Panc1 (cell line): Measurements from ENCODE around the gene TRAF7. TPM values are rescaled to one million over a fixed set of nuclear protein-coding genes. Genes with fewer than 3 reads are reported as not detected.

Experiments used
- ATAC-seq: fragments of 200-7000 bp; cut with Tn5 transposase; 2 replicates; pipeline ENCODE4 v1.9.1; 2020; ENCODE audit warnings: mild to moderate bottlenecking, moderate library complexity
- BruUV-seq: library from RNA; stranded (reverse); fragments of 400-500 nt; replicated peaks from 2 replicates; lab custom pipeline; 2021; lab: Mats Ljungman, UMichigan
- CTCF ChIA-PET: fragments of 300-600 bp; sonication (Branson Sonifier 250); formaldehyde crosslinking; loops from one replicate; lab custom pipeline; 2022; ENCODE audit warnings: antibody characterized with exemption; lab: Charles Lee
- POLR2A ChIA-PET: fragments of 300-600 bp; sonication (Branson Sonifier 250); formaldehyde crosslinking; loops from one replicate; lab custom pipeline; 2022; ENCODE audit warnings: antibody characterized with exemption; lab: Charles Lee
- DNase-seq: peaks from one replicate; pipeline ENCODE4 v3.0.0-alpha.2; 2010; ENCODE audit warnings: low read depth, low spot score
- H3K27ac ChIP-seq: 2 replicates; pipeline ENCODE4 v1.5.1; 2011; ENCODE audit warnings: mild to moderate bottlenecking, low read length, inconsistent platforms
- H3K27me3 ChIP-seq: fragments of 200-500 bp; sonication (Bioruptor generic); 2 replicates; pipeline ENCODE4 v1.6.0; 2014; ENCODE audit warnings: low read length, inconsistent platforms; ENCODE audit not compliant: control insufficient read depth, insufficient read depth
- H3K36me3 ChIP-seq: fragments of 200-500 bp; sonication (Bioruptor generic); 2 replicates; pipeline ENCODE4 v1.5.1; 2014; ENCODE audit warnings: inconsistent platforms, mild to moderate bottlenecking, low read length, moderate library complexity; ENCODE audit not compliant: control insufficient read depth, insufficient read depth
- H3K4me1 ChIP-seq: 2 replicates; pipeline ENCODE4 v1.5.1; 2011; ENCODE audit warnings: inconsistent platforms, mild to moderate bottlenecking, low read length, moderate library complexity; ENCODE audit not compliant: control insufficient read depth, insufficient read depth
- H3K4me3 ChIP-seq, 2 experiments: 2 replicates each; pipeline ENCODE4 v1.5.1; 2011 to 2012; ENCODE audit warnings: low read depth in 2 of 2, low read length in 2 of 2, mild to moderate bottlenecking in 2 of 2, inconsistent platforms in 1 of 2, moderate library complexity in 1 of 2
- H3K9me3 ChIP-seq: fragments of 200-500 bp; sonication (Bioruptor generic); 2 replicates; pipeline ENCODE4 v1.5.1; 2014; ENCODE audit warnings: low read depth, mild to moderate bottlenecking, inconsistent platforms, low read length, moderate library complexity; ENCODE audit not compliant: control insufficient read depth, insufficient read depth
- CTCF ChIP-seq: fragments of 450-650 bp; IDR thresholded peaks from 2 replicates; pipeline ENCODE4 v1.5.1; 2017; ENCODE audit warnings: mild to moderate bottlenecking
- POLR2AphosphoS5 ChIP-seq: IDR thresholded peaks from 2 replicates; pipeline ENCODE4 v1.6.1; 2012; ENCODE audit warnings: mild to moderate bottlenecking, low read depth, low read length, moderate library complexity
- REST ChIP-seq, 2 experiments: IDR thresholded peaks; 2 replicates each; pipeline ENCODE4 v1.6.1; 2011 to 2012; ENCODE audit warnings: low read depth in 2 of 2, control low read depth in 1 of 2, low read length in 1 of 2, mild to moderate bottlenecking in 1 of 2, moderate library complexity in 1 of 2; ENCODE audit not compliant: insufficient read depth in 1 of 2
- SIN3A ChIP-seq: IDR thresholded peaks from 2 replicates; pipeline ENCODE4 v1.6.1; 2012; ENCODE audit warnings: low read depth, mild to moderate bottlenecking, low read length, moderate library complexity, borderline replicate concordance; ENCODE audit not compliant: insufficient read depth
- TCF7L2 ChIP-seq: IDR thresholded peaks from 2 replicates; pipeline ENCODE4 v1.6.1; 2011; ENCODE audit warnings: mild to moderate bottlenecking, low read depth, low read length, inconsistent platforms
- in situ Hi-C: cut with HindIII; loops from 2 replicates; pipeline ENCODE4 v1.10.0; 2016; ENCODE audit warnings: low sequenced_read_pairs, low pct_unique_long_range_greater_than_20kb
- intact Hi-C: fragments of 100-400 bp; cut with micrococcal nuclease; formaldehyde crosslinking; loops from one replicate; pipeline ENCODE4 v1.10.0; 2022; ENCODE audit not compliant: unreplicated experiment
- total RNA-seq: library from RNA; stranded (reverse); gene quantifications from one replicate; pipeline ENCODE4 v1.2.1, GENCODE V29; 2021; ENCODE audit not compliant: unreplicated experiment

TRAF7 gene
- total RNA-seq, 1 experiment from 2014 or later, result 108 TPM

GRCh38 chr16:2162676-2163118, 7.1 kb downstream of the TRAF7 start:
- in situ Hi-C loops (no loop called here), intact Hi-C loops (no loop called here)
- TF ChIP-seq CTCF (no peak), SIN3A (no peak), REST (IDR thresholded peaks at IDR 0.05; ENCODE audit: insufficient read depth in 1 of 2, low read depth in 2 of 2, low read length in 1 of 2) (no peak), POLR2AphosphoS5 (no peak), TCF7L2 (no peak)
- peaks cover 24% of the 10 kb centered on the region for H3K4me1 ChIP-seq
- ChIA-PET CTCF (no interaction called here), POLR2A (interaction anchor here (0.6 kb wide), 1 partner anchor 15 kb away, joined by 3 read pairs; no protein-coding TSS in a partner anchor)
- no peaks in the 10 kb centered on the region for H3K27me3 ChIP-seq
- no peak for ATAC-seq
- no peak for DNase-seq
- H3K36me3 ChIP-seq, result peaks cover 3% of the 10 kb centered on the region; the same call in 1 of the 2 replicates
- no TSS peak for BruUV-seq
- H3K4me3 ChIP-seq, result no peak overlapping the region
- H3K27ac ChIP-seq, result no peak overlapping the region
- H3K9me3 ChIP-seq, result no peaks in the 10 kb centered on the region

- POLR2A ChIA-PET, result interaction anchor here (0.6 kb wide), 1 partner anchor 14 kb away, joined by 3 read pairs; no protein-coding TSS in a partner anchor
- H3K9me3 ChIP-seq, result no peaks in the 10 kb centered on the region
- no peaks in the 10 kb centered on the region for H3K27me3 ChIP-seq
- peaks cover 3% of the 10 kb centered on the region; the same call in 1 of the 2 replicates for H3K36me3 ChIP-seq
- in situ Hi-C loops (no loop called here), intact Hi-C loops (no loop called here)
- CTCF ChIA-PET, result no interaction called here
- no peak for ATAC-seq
- no peak overlapping the region for H3K4me3 ChIP-seq
- no peak overlapping the region for H3K27ac ChIP-seq
- BruUV-seq, result no TSS peak
- no peak for DNase-seq
- H3K4me1 ChIP-seq, result peaks cover 18% of the 10 kb centered on the region
- no peak for TF ChIP-seq SIN3A
- TF ChIP-seq CTCF, result no peak
- no peak for TF ChIP-seq REST (IDR thresholded peaks at IDR 0.05; ENCODE audit: insufficient read depth in 1 of 2, low read depth in 2 of 2, low read length in 1 of 2)
- TF ChIP-seq POLR2AphosphoS5, result no peak
- TF ChIP-seq TCF7L2, result no peak
Measured at GRCh38 chr16:2163211-2163881, 7.8 kb downstream of the TRAF7 start.
